K562 (cell line): Measurements from ENCODE around the gene RTCB. TPM values are rescaled to one million over a fixed set of nuclear protein-coding genes. Genes with fewer than 3 reads are reported as not detected.

Experiments used
- ATAC-seq: fragments of 200-7000 bp; cut with Tn5 transposase; 3 replicates; pipeline ENCODE4 v1.9.1; 2020; ENCODE audit warnings: moderate library complexity
- BruUV-seq: library from RNA; stranded (reverse); fragments of 400-500 nt; replicated peaks from 2 replicates; lab custom pipeline; 2021; lab: Mats Ljungman, UMichigan
- CTCF ChIA-PET: fragments of 300-600 bp; formaldehyde crosslinking; extraction: SDS; loops from one replicate; lab custom pipeline; 2021; ENCODE audit warnings: low intra/inter-chr PET ratio; lab: Yijun Ruan, JAX
- POLR2A ChIA-PET: fragments of 300-600, 350-650 bp; sonication (Branson Sonifier 250); formaldehyde crosslinking; extraction: SDS; loops from one replicate; lab custom pipeline; 2021; ENCODE audit warnings: antibody characterized with exemption, inconsistent platforms; lab: Yijun Ruan, JAX
- DNase-seq, 4 experiments: peaks; one replicate each; pipeline versions ENCODE4 v3.0.0 to v3.0.0-alpha.2; 2011 to 2018; ENCODE audit warnings: low spot score in 3 of 4, mixed read lengths in 3 of 4; ENCODE audit errors: extremely low read depth in 1 of 4
- FAIRE-seq: peaks from 2 replicates; lab custom pipeline; 2011; peaks lifted over from hg19 to GRCh38; lab: Jason Lieb, UNC
- H2AFZ ChIP-seq: 2 replicates; pipeline ENCODE4 v1.6.0; 2011; ENCODE audit warnings: low read depth, low read length, control low read depth, inconsistent platforms
- H3K27ac ChIP-seq: fragments of 200-600 bp; 3 replicates; pipeline ENCODE4 v1.8.0; 2011; ENCODE audit warnings: low read depth, mild to moderate bottlenecking, control low read depth, inconsistent platforms, low read length, moderate library complexity, mixed read lengths; ENCODE audit errors: extremely low read depth
- H3K27me3 ChIP-seq, 2 experiments: fragments of 300-600 bp in 1 of 2; 2 replicates in 1 of 2; 3 replicates in 1 of 2; pipeline versions ENCODE4 v1.6.0 to v1.8.0; 2011; ENCODE audit warnings: inconsistent platforms in 2 of 2, low read length in 2 of 2, mild to moderate bottlenecking in 1 of 2, mixed read lengths in 1 of 2, moderate library complexity in 1 of 2; ENCODE audit not compliant: control insufficient read depth in 2 of 2, insufficient read depth in 2 of 2
- H3K36me3 ChIP-seq: fragments of 300-600 bp; 3 replicates; pipeline ENCODE4 v1.8.0; 2011; ENCODE audit warnings: mild to moderate bottlenecking, low read length, inconsistent platforms; ENCODE audit not compliant: control insufficient read depth, insufficient read depth
- H3K4me1 ChIP-seq, 2 experiments: fragments of 200-600 bp in 1 of 2; replicated peaks in 1 of 2; 2 replicates in 1 of 2; 3 replicates in 1 of 2; pipeline versions ENCODE4 v1.5.1 to v1.8.0; 2011; ENCODE audit warnings: inconsistent platforms in 2 of 2, low read length in 2 of 2, mild to moderate bottlenecking in 1 of 2, mixed read lengths in 1 of 2, moderate library complexity in 1 of 2; ENCODE audit not compliant: control insufficient read depth in 2 of 2, insufficient read depth in 2 of 2
- H3K4me2 ChIP-seq: 2 replicates; pipeline ENCODE4 v1.6.1; 2011; ENCODE audit warnings: low read length, control low read depth, inconsistent platforms, mixed read lengths; ENCODE audit not compliant: insufficient read depth
- H3K4me3 ChIP-seq: fragments of 200-600 bp; sonication (generic), shearing (Covaris generic); 2 replicates; pipeline ENCODE4 v1.5.1; 2016; ENCODE audit warnings: control low read depth, inconsistent platforms
- H3K79me2 ChIP-seq: fragments of 200-600 bp; 3 replicates; pipeline ENCODE4 v1.8.0; 2011; ENCODE audit warnings: low read length, inconsistent platforms; ENCODE audit not compliant: control insufficient read depth, insufficient read depth
- H3K9ac ChIP-seq, 2 experiments: 2 replicates each; pipeline versions ENCODE4 v1.6.0 to v1.6.1; 2011; ENCODE audit warnings: low read depth in 2 of 2, low read length in 2 of 2, control low read depth in 1 of 2, inconsistent platforms in 1 of 2, mild to moderate bottlenecking in 1 of 2, mixed read lengths in 1 of 2; ENCODE audit not compliant: insufficient read depth in 1 of 2
- H3K9me1 ChIP-seq: one replicate; pipeline ENCODE4 v1.6.0; 2011; ENCODE audit warnings: inconsistent platforms, mild to moderate bottlenecking, low read length, moderate library complexity; ENCODE audit not compliant: control insufficient read depth, insufficient read depth
- H3K9me3 ChIP-seq: replicated peaks from 2 replicates; pipeline ENCODE4 v1.5.1; 2011; ENCODE audit warnings: low read depth, low read length, inconsistent platforms; ENCODE audit not compliant: control insufficient read depth, insufficient read depth
- H4K20me1 ChIP-seq: replicated peaks from 2 replicates; pipeline ENCODE4 v1.6.1; 2011; ENCODE audit warnings: low read length, inconsistent platforms, mixed read lengths; ENCODE audit not compliant: control insufficient read depth, insufficient read depth
- ARID2 ChIP-seq: fragments of 450-650 bp; IDR thresholded peaks from 2 replicates; pipeline ENCODE4 v1.6.1; 2017; ENCODE audit warnings: antibody characterized with exemption, mild to moderate bottlenecking
- CCAR2 ChIP-seq: fragments of 200-400 bp; formaldehyde crosslinking; IDR thresholded peaks from 2 replicates; pipeline ENCODE4 v1.6.1; 2017; ENCODE audit warnings: mild to moderate bottlenecking, low read depth, low read length
- CHD7 ChIP-seq: fragments of 200-600 bp; sonication (generic); IDR thresholded peaks from one replicate; pipeline ENCODE4 v1.6.1; 2012; ENCODE audit warnings: mild to moderate bottlenecking, low read depth, low read length, inconsistent platforms
- ELF2 ChIP-seq: fragments of 250-450 bp; sonication (Bioruptor Pico); IDR thresholded peaks from 2 replicates; pipeline ENCODE4 v1.5.0; 2021; ENCODE audit warnings: mild to moderate bottlenecking
- GATA2 ChIP-seq: sonication (generic); formaldehyde crosslinking; IDR thresholded peaks from 2 replicates; pipeline ENCODE4 v1.4.0; 2020; ENCODE audit warnings: mild to moderate bottlenecking, missing genetic modification reagents
- HDAC6 ChIP-seq: IDR thresholded peaks from 2 replicates; pipeline ENCODE4 v1.6.1; 2012; ENCODE audit warnings: low read depth, mild to moderate bottlenecking, control low read depth, inconsistent platforms, low read length, moderate library complexity
- NELFE ChIP-seq: IDR thresholded peaks from 2 replicates; pipeline ENCODE4 v1.6.1; 2011; ENCODE audit warnings: mild to moderate bottlenecking; ENCODE audit not compliant: insufficient read depth, insufficient read length
- NR3C1 ChIP-seq: sonication (generic); formaldehyde crosslinking; IDR thresholded peaks from 2 replicates; pipeline ENCODE4 v1.8.1; 2022; ENCODE audit warnings: missing genetic modification reagents
- POLR3G ChIP-seq: IDR thresholded peaks from 2 replicates; pipeline ENCODE4 v1.6.1; 2011; ENCODE audit not compliant: insufficient read length, insufficient replicate concordance; ENCODE audit errors: extremely low read depth
- RHOXF2B ChIP-seq: fragments of 250-450 bp; sonication (Bioruptor Pico); conservative IDR thresholded peaks from 2 replicates; pipeline ENCODE4 v1.5.1; 2021
- ZNF184 ChIP-seq: sonication (generic); formaldehyde crosslinking; IDR thresholded peaks from 2 replicates; pipeline ENCODE4 v1.5.0; 2020; ENCODE audit warnings: missing genetic modification reagents
- ZNF324 ChIP-seq: fragments of 250-450 bp; sonication (Bioruptor Pico); IDR thresholded peaks from 2 replicates; pipeline ENCODE4 v1.4.0; 2020; ENCODE audit warnings: mild to moderate bottlenecking
- ZNF785 ChIP-seq: fragments of 250-450 bp; sonication (Bioruptor Pico); IDR thresholded peaks from 2 replicates; pipeline ENCODE4 v1.4.0; 2020; ENCODE audit warnings: mild to moderate bottlenecking
- WGBS: fragments of 100-300 bp; shearing (Covaris generic); methylation state at CpG from one replicate; pipeline ENCODE4 v1.1.6; 2016; ENCODE audit warnings: low coverage, mixed read lengths; ENCODE audit not compliant: insufficient coverage; ENCODE audit errors: missing lambda C conversion rate; 5-methylcytosine and 5-hydroxymethylcytosine counted together
- in situ Hi-C: fragments of 300-500 bp; cut with MboI; formaldehyde crosslinking; loops from 4 replicates; pipeline ENCODE4 v1.15.0; 2018; ENCODE audit warnings: inconsistent platforms, mixed read lengths
- intact Hi-C: fragments of 100-400 bp; cut with micrococcal nuclease; formaldehyde crosslinking; loops from 2 replicates; pipeline ENCODE4 v1.14.2; 2022
- polyA plus RNA-seq, 8 experiments: library from polyadenylated mRNA; depleted of rRNA in 4 of 8; stranded (reverse) in 5 of 8; unstranded in 3 of 8; fragments of >200 nt; fragmentation: Nextera tagmentation in 2 of 8; fragmentation: Illumina TruSeq in 1 of 8; extraction: Ambion mirVana in 2 of 8; extraction: Trizol in 1 of 8; gene quantifications; 2 replicates each; pipeline versions ENCODE4 v1.2.1 to v1.2.3, GENCODE V29; 2011 to 2014; ENCODE audit warnings: inconsistent platforms in 1 of 8, missing spikeins in 1 of 8
- total RNA-seq, 7 experiments: library from RNA; depleted of rRNA in 6 of 7; stranded (reverse); fragments of >200 nt in 6 of 7; fragmentation: Illumina TruSeq in 2 of 7; extraction: Trizol in 2 of 7; gene quantifications; 2 replicates each; pipeline versions ENCODE4 v1.2.1 to v1.2.3, GENCODE V29; 2011 to 2021; ENCODE audit warnings: low replicate concordance in 1 of 7

Gene RTCB
- total and polyA plus RNA-seq, 9 of the 15 experiments (the other 6 are each of a cell fraction or from before 2014, with no cell fraction given) = 80.3 to 269 (median 92.3) TPM

DNA sequence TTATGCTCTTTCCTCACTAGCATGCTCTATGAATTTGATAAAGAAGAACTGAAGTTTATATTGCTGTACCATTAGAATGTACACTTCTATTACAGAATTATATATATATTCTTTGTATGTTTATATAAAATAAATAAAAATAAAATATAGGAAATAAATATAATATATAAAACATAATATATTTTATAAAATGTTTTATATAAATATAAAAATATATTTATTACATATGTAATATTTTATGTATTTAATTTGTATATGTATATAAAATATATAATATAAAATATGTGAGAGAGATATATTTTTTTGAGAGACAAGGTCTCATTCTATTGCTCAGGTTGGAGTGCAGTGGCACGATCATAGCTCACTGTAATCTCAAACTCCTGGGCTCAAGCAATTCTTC, 18.3 kb upstream of the RTCB start (continued):
- TF ChIP-seq POLR3G (no peak), NR3C1 (CRISPR knock-in tag) (no peak), CCAR2 (no peak), ZNF785 (CRISPR knock-in tag) (no peak), GATA2 (no peak), ZNF184 (CRISPR knock-in tag) (no peak), ARID2 (no peak)

- Histone ChIP-seq H3K36me3 (no peaks in the 10 kb centered on the region), H3K27ac (no peak overlapping the region), H3K4me3 (no peak overlapping the region), H2AFZ (no peak overlapping the region), H3K9me1 (no peaks in the 10 kb centered on the region), H3K4me2 (no peak overlapping the region), H3K4me1 (no peaks in the 10 kb centered on the region), H3K9me3 (no peaks in the 10 kb centered on the region), H3K27me3 (peaks cover 4 to 9% of the 10 kb centered on the region in 2 experiments; a peak in 3 of 5 replicates), H4K20me1 (no peaks in the 10 kb centered on the region), H3K79me2 (no peaks in the 10 kb centered on the region), H3K9ac (no peak overlapping the region)
- in situ Hi-C loops (no loop called here), intact Hi-C loops (no loop called here)
- FAIRE-seq = no peak
- WGBS = 17% methylated on average over 4 of the region's 4 CpGs
- ChIA-PET POLR2A (no interaction called here), CTCF (no interaction called here)
- no TSS peak for BruUV-seq
- ATAC-seq = no peak
- no peak for DNase-seq
- TF ChIP-seq ZNF324 (CRISPR knock-in tag) (no peak), NELFE (no peak), ELF2 (CRISPR knock-in tag) (no peak), HDAC6 (no peak), CHD7 (no peak), RHOXF2B (CRISPR knock-in tag) (no peak)
These were observed 14.8 kb upstream of the RTCB start for GRCh38 chr22:32426881-32427280.
